Measurements from ENCODE around the gene CYB5D1.

The CYB5D1 gene

DNA sequence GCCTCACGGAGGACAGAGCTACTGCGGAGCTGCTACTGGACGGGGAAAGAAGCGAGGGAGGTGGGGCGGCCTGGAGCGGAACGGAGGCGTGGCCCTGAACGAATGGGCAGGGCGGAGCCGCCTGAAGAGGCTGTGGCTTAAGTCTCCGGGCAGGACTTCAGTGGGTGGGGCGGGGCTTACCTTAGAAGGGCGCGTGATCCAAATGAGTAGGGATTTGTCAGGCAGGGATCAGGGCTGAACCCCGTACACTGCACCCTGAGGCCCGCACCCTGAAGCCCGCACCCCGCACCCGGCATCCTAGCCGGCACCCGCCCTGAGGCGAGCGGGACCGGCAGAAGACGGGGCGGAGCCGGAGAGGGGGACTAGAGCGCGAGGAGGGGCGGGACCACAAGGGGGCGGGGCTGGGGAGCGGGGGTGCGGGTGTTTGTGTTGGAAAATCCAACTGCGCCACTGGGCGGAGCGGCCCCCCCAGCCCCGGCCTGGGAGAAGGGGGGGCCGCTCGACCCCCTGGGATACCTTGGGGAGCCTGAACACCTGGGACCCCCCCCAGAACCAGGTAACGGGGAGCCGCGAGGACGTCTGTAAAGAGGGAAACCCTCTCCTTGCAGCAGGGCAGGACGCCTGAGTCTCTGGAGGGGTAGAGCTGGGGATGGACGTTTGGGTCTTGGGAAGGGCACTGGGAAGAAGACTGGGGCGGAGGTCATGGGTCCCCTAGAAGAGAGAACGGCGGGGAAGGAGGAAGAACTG, 23.8 kb upstream of the CYB5D1 start, which contains the start of gene KDM6B:
KDM6B (plus strand) TSS at position 423 of the 747 bp plus-strand sequence. CDS start 11,338 bp downstream, outside the sequence.
- DNase-seq (peak; percentile 90), ATAC-seq (peak; percentile 72)

DNA sequence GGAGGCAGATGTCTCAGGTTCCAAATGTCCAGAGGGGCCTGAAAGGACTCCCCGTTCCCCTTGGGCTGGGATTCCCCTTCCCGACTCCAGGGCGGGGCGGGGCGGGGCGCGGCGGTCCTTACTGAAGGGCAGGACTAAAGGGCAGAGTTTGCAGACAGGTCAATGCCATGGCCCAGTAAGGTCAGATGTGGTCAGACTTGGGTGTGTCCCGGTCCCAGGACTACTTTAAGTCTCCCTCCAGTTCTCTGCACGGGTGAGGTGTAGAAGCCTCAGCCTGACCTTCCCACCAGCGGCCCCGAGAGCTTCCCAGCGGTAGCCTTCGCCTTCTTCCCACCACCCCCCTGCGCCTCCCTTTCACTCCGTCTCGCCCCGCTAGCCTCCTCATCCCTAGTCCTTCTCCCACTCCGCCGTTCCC, 23.3 kb upstream of the CYB5D1 start:
- DNase-seq (peak; percentile 72), ATAC-seq (peak; percentile 10)

DNA sequence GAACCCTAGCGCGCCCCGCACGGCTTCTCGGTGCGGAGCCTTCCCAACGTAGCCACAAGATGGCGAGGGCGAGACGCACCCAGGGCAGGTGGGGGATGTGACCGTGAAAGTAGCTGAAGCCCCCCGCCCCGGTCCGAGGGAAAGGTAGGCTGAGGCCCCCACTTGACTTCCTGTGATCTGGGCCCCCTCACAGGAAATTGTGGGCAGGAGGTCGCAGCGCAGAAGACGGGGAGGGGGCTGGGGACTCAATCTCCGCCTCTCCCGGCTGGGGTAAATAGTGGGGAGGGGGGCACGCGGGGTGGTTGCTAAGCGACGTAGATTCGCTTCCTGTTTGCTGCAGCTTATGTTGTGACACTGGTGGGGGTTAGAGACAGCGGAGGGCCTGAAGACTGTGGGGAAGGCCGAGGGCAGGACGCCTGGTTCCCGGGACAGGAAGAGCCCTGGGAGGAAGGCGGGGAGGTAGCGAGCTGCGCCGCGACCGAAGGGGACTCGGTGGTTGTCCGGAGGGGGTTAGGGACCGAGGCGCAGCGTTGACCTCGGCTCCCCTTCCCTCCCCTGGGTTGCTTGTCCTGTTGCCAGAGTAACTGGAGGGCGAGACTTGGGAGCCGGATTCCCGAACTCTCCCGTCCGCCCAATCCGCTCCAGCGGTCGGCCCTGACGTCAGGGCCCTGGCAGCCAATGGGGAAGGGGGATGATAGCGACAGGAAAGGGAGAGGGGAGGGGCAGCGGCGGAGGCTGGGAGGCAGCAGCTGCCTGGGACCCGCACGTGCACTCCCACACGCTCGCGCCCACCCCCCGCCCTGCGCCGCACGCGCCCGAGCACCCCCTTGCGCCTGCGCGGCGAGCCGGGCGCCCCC, 22.6 kb upstream of the CYB5D1 start:
- DNase-seq (peak; percentile 94), ATAC-seq (peak; percentile 60)

DNA sequence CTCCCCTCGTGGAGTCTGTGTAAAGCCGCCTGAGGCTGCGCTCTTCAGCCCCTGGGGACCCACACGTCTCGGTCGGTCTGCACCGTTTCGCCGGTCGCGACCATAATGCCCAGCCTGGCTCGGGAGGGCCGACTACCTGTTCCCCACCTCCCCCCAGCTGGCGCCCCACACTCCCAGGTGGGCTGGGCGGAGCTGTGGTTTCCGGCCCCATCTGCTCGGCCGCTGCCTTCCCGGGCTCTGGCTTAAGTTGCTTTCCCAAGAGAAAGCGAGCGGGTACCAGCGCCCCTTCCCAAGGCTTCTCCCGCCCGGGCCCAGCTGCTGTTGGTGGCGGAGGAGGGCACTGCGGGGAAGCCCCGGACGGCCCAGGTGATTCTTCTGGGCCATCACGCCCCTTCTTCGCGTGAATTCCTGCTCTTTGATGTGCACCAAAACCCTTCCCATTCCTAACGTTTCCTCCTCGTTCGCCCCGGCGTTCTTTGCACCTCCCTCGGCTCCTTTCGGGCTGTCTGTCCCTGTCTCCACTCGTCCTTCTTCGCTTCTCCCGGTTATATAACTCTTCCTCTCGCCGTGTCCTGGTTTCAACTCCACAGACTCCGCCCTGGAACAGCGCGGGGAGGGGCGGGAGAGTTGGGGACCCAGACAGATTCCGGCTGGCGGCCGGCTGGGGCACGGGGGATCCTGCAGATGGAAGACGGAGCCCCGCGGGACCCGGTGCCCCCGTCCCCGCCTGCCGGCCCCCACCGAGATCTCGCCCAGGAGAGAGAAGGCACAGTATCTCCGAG, 21.8 kb upstream of the CYB5D1 start:
- DNase-seq (no peak), ATAC-seq (no peak)

DNA sequence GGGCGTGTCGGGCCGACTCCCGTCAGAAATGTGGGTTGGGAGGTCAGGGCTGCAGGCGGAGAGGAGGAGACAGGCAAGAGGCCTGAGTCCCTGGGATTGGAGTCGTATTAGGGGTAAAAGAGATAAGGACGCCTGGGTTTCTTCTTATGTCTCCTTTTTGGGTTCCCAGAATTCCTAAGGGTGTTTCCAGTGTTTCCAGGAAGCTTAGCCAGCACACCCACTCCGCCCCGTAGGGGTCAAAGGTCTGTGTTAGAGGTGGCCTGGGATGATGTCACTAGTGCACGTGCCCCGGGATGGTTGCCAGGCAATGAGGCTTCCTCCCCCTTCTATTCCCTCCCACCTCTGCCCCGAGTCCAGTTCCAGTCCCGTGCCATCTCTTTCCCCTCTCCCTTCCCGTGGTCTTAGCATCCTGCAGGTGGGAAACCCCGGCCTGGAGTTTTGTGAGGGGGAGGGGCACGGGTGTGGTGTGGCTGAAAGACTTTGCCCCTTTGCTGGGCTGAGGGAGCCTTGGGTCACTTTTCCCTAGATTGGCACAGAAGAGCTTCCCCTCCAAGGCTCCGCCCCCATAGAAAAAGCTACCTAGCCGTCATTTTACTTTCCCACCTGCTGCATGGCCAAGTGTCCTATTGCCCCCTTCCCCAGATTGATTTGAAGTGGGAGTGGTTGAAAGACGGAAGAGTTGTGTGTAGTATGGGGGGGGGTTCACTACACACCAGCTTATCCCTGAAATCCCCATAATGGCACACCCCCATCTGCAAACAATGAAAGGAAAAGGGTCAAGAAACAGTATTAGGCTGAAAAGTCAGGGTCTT, 21.0 kb upstream of the CYB5D1 start:
- peak; percentile 75 for DNase-seq
- ATAC-seq = no peak

DNA sequence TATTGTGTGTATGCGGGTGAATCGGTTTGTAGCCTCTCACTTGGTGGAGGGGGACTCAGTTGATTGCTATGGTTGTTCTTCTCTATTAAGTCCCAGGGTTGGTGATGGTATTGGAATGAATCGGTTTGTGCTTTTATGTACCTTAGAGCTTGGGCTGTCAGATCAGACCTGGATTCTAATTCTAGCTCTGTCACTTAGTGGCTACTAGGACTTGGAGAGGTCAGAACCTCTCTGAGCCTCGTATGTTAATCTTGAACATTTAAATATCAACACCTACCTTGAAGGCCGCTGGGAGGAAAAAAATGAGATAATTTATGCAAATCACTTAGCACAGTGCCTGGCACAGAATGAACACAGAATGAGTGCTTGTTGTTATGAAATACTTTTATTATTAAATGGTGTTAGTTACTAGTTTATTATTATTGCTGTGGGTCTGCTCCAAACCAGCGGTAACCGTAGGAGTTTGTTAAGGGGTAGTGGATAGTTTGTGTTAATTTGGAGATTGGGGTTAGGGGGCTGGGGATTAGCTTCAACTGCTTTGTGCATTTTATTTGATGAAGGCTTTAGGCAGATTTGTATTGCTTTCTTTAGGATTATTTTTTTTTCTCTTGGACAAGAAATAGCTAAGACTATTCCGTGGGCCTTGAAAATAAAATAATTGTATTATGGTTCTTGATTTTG, 20.3 kb upstream of the CYB5D1 start:
- ATAC-seq = no peak
- DNase-seq = no peak

DNA sequence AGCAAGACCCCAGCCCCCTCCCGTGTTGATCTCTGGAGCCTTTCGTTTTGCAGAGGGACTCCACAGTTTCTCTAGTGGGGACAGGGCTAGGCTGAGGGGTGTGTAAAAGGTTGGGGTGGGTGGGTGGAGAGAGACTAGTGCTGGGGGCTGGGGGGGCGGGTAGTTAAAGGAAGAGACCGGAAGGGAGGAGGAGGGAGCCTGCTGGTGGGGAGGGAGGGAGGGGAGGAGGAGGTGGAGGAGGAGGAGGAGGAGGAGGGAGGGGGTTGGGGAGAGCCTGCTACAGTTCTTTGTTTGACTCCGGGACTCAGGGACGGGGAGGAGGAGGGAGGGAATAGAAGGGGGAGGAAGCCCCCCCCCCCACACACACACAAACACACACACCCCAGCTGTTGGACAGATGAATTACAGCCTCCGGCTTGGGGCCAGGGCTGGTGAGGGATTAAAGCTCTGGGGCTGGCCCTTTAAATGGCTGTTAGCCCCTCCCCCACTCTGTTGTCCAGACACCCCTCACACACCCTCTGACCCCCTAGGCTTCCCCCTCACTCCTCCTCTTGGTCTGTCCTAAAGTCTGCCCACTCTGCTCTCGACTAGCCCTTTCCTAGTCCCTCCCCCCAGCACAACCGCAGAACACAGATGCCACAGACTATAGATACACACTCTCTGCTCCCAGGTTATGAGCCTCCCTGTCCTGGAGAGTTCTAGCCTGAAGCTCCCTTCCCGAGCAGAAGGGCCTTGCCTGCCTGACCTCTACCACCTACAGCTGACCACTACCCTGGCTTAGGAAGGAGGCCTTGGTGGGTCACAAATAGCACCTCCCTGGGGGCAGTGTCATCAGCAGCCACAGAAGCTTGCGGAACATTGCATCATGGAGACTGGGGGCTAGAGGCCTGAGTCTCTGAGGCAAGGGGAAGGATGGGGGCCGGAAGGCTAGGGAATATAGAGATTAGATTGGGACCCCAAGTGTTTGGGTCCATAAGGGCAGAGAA, 19.4 kb upstream of the CYB5D1 start:
- no peak for DNase-seq
- ATAC-seq = no peak

DNA sequence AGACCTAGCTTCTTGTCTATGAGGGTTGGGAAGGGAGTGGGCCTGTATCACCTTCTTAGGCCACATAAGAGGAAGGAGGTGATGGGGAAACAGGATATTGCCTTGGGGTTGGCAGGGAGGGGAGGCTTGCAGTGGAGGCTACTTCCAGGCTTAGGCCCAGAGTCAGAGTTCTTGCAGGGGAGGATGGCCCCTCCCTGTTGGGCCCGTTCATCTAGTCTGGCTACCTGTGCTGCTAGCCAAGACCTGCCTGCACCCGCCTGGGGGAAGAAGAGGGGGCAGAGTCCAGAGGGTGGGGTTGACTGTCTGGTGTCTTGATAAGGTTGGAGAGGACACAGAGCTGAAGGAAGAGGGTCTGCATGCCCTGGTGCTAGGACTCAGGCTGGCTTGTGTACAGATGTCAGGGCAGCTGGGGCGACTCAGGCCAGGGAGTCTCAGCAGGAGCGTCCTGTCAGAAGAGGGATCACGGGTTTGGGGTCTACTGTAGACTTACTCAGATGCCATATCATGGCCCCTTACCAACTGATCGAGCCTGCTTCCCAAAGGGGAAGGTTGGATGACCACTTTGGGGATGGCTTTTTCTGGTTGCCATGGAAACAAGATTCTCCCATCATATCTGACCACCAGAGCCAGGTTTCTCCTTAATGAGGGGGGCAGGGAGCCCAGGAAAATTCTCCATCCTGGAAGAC, 18.5 kb upstream of the CYB5D1 start:
- DNase-seq = no peak
- no peak for ATAC-seq

DNA sequence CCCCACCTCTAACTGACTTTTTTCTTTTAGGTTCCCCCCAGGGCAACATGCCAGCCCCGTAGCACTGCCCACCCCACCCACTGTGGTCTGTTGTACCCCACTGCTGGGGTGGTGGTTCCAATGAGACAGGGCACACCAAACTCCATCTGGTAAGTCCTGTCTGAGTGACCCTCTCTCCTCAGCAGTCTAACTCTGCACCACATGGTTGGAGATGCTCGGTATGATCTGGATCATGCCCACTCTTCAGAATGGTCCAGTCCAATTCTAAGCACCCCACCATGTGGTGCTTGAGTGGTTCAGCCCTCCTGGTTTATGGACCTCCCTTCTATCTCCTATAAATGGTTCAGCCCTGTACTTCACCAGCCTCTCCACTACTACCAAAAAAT, 17.9 kb upstream of the CYB5D1 start:
- no peak for DNase-seq
- ATAC-seq = no peak

DNA sequence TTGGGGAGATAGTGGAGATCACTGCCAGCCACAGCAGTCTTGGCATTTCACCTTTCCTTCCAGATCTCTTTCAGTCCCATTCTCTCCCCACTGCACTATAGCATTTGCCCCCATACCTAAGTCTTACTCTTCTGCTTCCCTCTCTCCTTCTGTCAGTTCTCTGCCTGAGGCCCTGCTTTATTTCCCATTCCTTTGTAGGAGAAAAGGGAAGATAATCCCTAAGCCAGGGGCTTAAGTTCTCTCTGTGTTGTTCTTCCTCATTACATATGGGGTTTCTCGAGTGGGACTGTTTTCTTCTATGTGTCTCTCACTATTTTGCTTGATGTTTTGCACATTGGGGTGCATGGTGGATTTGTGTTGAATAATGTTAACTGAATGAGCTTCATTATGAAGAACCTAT, 17.4 kb upstream of the CYB5D1 start:
- ATAC-seq (no peak), DNase-seq (no peak)

DNA sequence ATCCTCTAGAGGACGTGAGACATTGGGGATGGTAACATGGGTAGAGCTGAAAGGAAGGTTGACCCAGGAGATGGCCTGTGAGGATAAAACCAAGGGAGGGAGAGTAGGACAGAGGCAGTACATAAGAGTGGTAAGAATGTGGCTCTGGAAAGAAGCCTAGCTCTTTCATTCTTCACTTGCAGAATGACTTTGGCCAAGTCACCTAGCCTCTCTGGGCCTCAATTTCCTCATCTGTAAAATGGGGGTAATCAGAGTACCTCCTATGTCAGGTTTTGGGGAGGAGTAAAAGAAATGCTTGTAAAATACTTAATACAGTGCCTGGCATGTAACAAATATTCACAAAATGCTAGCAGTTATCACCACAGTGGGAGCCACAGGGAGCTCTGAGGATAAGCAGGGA, 16.9 kb upstream of the CYB5D1 start:
- no peak for ATAC-seq
- DNase-seq = no peak

DNA sequence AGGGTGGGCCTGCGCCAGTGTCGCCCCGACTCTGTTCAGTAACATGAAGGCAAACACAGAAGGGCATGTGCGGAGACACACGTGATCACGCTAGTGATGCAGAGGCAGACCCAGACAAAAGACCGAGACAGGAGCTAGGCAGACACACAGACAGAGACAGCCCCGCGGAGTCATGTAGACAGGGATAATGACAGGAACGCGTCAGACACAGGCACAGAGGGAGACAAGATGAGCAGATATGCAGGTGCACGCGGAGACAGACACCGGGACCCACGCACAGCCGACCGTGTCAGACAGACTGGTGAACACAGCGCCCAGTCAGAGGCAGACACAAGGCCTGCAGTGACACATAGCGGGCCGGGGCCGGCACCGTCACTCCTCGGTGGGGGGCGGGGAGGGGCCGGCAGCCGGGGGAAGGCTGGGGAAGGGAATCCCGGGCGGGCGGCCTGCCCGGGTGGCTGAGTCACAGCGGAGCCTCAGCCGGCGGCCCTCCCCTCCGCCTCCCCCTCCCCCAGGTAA, 16.3 kb upstream of the CYB5D1 start:
- DNase-seq (peak; percentile 93), ATAC-seq (peak; percentile 48)

DNA sequence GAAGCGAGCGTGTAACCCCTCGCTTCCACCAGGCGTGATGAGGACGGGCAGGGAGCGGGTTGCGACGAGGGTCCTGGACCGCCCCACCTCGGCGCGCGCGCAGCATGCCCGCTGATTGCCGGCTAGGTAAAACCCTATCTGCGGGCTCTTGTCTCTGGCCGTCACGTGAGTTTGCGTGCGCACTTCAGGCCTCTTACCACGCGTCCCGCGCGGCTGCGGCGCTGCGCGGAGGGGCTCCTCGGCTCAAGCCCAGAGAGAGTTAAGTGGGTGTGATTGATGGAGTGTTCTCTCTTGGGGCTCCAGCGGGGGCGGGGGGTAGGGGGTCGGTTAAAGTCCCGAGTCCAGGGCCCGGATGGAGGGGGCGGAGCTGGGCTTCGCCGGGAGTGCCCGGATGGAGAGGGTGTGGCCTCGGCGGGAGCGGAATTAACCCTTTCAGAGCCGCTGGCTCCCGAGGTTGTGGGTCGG, 15.9 kb upstream of the CYB5D1 start:
- ATAC-seq = peak; percentile 7
- DNase-seq = peak; percentile 91

DNA sequence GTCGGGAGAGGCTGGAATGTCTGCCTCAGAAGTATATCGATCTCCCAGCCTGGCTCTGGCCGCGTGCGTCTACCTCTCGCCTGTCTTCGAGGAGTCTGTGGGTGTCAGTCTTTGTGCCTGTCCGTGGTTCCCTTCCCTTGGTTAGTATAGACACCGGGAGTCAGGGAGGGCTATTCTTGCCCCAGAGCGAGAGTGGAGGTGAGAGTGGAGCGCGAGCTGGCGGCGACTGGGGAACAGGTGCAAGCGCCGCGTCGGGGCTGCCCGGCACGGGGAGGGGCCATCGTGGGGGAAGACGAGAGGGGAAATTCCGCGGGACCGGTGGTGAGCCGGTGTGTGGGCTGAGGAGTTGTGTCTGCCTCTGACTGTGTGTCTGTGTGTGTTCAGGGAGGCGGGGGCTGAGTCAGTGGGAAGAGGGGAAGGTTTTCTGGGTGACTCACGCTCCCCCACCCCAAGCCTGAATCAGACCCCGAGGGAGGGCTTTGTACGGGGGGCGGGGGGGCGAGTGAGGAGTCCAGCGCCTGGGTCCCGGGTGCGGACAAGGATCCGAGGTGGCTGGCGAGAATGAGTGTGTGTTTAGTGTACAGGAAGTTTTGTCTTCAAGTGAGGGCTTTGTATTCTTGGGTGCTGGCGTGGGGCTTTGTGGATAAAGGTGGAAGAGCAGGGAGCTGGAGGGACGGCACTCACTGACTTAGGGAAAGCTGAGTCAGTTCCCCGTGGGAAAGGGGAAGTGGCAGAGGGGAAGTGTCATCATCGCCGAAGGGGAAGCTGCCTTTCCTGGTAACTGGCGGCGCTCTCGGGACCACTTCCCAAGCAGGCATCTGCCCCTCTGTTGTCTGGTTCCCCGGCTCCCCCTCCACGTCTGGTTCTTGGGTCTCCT, 15.2 kb upstream of the CYB5D1 start:
- peak; percentile 44 for ATAC-seq
- DNase-seq = peak; percentile 95

DNA sequence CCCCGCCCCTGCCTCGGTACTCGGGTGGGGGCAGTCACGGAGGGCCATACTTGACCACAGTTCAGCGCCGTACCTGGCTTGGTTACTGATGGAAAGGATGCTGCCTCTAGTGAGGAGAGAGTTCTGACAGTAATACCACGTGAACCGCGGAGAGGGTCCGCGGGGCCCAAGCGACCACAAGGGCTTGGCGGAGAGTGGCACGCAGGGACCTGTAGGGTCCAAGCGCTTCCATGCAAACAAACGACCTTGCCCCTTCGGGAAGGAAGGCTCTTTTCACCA, 14.6 kb upstream of the CYB5D1 start:
- DNase-seq = peak; percentile 73
- ATAC-seq = peak; percentile 0

DNA sequence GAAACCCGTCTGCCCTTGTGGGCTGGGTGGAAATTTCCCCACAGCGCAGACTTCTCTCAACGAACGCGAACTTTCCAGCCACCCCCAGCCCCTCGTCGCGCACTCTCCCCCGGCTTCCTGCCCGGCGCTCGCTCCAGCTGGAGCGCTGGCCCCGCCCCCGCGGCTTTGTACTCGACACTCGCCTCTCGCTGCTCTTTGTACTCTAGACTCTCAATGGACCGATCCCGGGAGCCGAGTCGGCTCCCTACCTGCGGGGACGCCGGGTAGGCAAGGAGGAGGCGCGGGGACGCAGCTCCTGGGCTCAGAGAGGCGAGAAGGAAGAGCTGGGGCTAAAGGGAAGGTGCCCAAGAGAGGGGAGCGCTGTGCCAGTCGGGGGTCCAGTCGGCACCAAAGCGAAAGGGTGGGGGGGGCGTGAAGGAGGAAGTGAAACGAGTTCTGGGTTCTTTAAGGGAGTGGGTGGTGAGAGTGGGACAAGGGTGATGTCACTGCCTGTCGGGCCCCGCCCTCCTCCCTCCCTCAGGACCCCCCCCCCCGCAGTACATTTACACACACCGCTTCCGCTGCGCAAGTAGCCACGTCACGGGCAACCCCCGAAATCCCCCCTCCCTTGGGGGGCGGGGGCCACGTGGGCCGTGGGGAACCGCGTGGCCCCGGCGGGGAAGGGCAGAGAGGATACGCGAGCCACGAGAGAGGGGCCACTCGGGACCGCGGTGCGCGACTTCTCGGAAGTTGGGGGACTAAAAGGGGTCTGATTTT, 14.1 kb upstream of the CYB5D1 start:
- peak; percentile 92 for DNase-seq
- ATAC-seq = peak; percentile 26

Data from stimulated activated naive CD8-positive, alpha-beta T cell treated with anti-CD3 and anti-CD28 coated beads, Interleukin-15, Interleukin-2, amounts not matched to agents 100 U/mL and 50 U/mL, for 24 hours (primary cell).